CD8-positive, alpha-beta memory T cell (primary cell): Measurements from ENCODE around the gene FBF1. TPM values are rescaled to one million over a fixed set of nuclear protein-coding genes. Genes with fewer than 3 reads are reported as not detected.

Source experiments
- CTCF ChIA-PET: fragments of 350-600 bp; sonication (Branson Sonifier 250); formaldehyde crosslinking; loops from one replicate; lab custom pipeline; 2021; ENCODE audit warnings: antibody characterized with exemption; lab: Charles Lee
- POLR2A ChIA-PET: fragments of 350-600 bp; sonication (Branson Sonifier 250); formaldehyde crosslinking; loops from one replicate; lab custom pipeline; 2021; ENCODE audit warnings: antibody characterized with exemption; lab: Charles Lee
- DNase-seq, 5 donors: peaks; one replicate each; pipeline versions ENCODE4 v3.0.0 to v3.0.0-alpha.2; 2020 to 2022; ENCODE audit warnings: mixed read lengths in 1 of 5
- H3K27ac ChIP-seq: one replicate; pipeline ENCODE4 v1.7.0; 2013; ENCODE audit warnings: low read depth, mild to moderate bottlenecking, low read length, moderate library complexity
- H3K27me3 ChIP-seq: 2 replicates; pipeline ENCODE4 v1.7.0; 2013; ENCODE audit warnings: low read length, mild to moderate bottlenecking; ENCODE audit not compliant: insufficient read depth, poor library complexity, severe bottlenecking
- H3K36me3 ChIP-seq: 2 replicates; pipeline ENCODE4 v1.7.0; 2013; ENCODE audit warnings: mild to moderate bottlenecking, low read length, moderate library complexity; ENCODE audit not compliant: insufficient read depth
- H3K4me1 ChIP-seq: 2 replicates; pipeline ENCODE4 v1.7.0; 2013; ENCODE audit warnings: mild to moderate bottlenecking, low read length, moderate library complexity; ENCODE audit not compliant: insufficient read depth
- H3K4me3 ChIP-seq: 2 replicates; pipeline ENCODE4 v1.7.0; 2013; ENCODE audit warnings: mild to moderate bottlenecking, low read length
- H3K9me3 ChIP-seq: 2 replicates; pipeline ENCODE4 v1.7.0; 2013; ENCODE audit warnings: mild to moderate bottlenecking, low read length
- H3K27ac Mint-ChIP-seq, 8 donors: one replicate each; pipeline ENCODE4 v1.8.0; 2020 to 2021; ENCODE audit warnings: mixed read lengths in 8 of 8, mild to moderate bottlenecking in 6 of 8, inconsistent platforms in 3 of 8, moderate library complexity in 3 of 8
- H3K27me3 Mint-ChIP-seq, 2 donors: one replicate each; pipeline ENCODE4 v1.8.0; 2020 to 2021; ENCODE audit warnings: mixed read lengths in 2 of 2, mild to moderate bottlenecking in 1 of 2, moderate library complexity in 1 of 2
- H3K36me3 Mint-ChIP-seq, 3 donors: one replicate each; pipeline ENCODE4 v1.8.0; 2020 to 2021; ENCODE audit warnings: mixed read lengths in 3 of 3, inconsistent platforms in 1 of 3, mild to moderate bottlenecking in 1 of 3
- H3K4me1 Mint-ChIP-seq, 3 donors: one replicate each; pipeline ENCODE4 v1.8.0; 2020 to 2021; ENCODE audit warnings: mixed read lengths in 3 of 3, inconsistent platforms in 1 of 3, mild to moderate bottlenecking in 1 of 3
- H3K4me3 Mint-ChIP-seq, 7 donors: one replicate each; pipeline ENCODE4 v1.8.0; 2020 to 2021; ENCODE audit warnings: mixed read lengths in 7 of 7, mild to moderate bottlenecking in 6 of 7, moderate library complexity in 4 of 7, inconsistent platforms in 2 of 7
- H3K9me3 Mint-ChIP-seq, 5 donors: one replicate each; pipeline ENCODE4 v1.8.0; 2020 to 2022; ENCODE audit warnings: mixed read lengths in 5 of 5, mild to moderate bottlenecking in 3 of 5, moderate library complexity in 2 of 5, inconsistent platforms in 1 of 5
- polyA plus RNA-seq: library from polyadenylated mRNA; unstranded; fragments of 300-500 nt; fragmentation: Illumina TruSeq; gene quantifications from one replicate; pipeline ENCODE4 v1.2.3, GENCODE V29; 2021
- total RNA-seq, 2 experiments: library from RNA; stranded (reverse); gene quantifications; one replicate each; pipeline ENCODE4 v1.2.3, GENCODE V29; 2021

Gene FBF1, protein sequence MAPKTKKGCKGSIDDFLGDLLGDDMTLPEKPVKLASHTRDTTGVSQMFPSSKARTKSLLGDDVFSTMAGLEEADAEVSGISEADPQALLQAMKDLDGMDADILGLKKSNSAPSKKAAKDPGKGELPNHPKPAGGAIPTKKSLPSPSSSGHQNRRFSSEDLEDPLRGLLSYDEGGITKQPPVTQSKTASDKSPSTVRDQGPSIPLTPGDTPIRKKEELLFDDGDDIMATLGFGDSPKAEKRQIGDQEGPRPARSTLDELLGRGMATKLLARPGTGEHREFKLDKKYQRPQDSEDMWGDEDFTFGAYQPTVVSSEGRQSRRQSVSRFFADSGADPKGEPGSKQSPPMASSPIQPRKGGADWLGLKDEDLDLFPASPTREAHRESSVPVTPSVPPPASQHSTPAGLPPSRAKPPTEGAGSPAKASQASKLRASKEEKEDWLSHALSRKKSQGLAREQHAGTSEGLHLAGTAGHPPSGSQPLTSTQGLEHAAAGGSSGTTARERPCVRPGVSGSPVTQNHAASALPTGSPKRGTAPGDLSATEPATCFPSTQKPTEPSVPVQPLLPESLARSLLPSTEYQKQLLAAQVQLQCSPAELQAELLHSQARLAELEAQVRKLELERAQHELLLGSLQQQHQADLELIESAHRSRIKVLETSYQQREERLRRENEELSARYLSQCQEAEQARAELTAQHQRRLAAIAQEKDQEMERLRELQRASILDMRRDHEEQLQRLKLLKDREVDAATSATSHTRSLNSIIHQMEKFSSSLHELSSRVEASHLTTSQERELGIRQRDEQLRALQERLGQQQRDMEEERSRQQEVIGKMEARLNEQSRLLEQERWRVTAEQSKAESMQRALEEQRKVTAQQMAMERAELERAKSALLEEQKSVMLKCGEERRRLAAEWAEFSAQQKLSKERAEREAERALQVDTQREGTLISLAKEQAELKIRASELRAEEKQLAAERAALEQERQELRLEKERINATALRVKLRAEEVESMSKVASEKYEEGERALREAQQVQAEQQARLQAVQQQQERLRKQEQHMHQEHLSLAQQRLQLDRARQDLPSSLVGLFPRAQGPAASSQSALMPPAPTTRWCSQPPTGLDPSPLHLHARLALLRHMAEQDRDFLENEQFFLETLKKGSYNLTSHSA
- total RNA-seq (10 to 100 TPM; 22.6 to 23.8 TPM), polyA plus RNA-seq (5.7 TPM)

DNA sequence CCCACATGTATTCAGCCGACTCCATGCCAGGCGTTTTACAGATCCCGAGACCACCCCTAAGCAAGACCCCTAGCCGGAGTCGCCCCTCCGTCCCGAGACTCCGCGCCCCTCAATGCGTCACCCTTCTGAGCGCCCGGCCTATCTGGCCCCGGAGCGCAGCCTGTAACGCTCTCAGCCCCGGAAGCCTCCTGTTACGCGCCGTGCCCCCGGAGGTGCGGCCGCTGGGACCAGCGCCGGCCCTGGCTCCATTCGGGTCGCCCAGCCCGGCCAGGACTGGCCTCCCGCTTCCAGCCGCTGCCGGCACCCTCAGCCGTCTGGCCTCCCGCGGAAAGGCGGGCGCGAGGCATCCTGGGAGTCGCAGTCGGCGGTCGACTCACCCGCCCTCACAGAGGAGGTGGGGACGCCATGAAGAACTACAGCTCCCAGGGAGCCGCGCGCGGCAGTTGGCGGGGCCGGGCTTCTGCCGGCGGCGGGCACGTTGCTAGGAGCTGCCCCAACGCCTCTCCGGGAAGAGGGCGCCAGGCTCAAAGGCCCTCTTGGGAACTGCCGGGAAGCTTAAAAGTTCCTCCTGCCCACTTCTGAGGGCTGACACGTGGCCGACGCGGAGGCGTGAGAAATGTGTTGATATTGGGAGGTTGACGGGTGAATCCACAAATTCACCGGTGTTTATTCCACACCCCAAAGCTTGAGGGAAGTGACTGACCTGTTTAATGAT lies at the start of gene FBF1:
Gene FBF1, minus strand, starts transcription at position 316 of the 715 bp plus-strand sequence. CDS start 2,893 bp downstream, outside the sequence.
- peak within 1 kb of the TSS in 7 of 8 donors; percentile 71 to 93 (median 90) for H3K27ac Mint-ChIP-seq
- CTCF ChIA-PET: interaction anchor here (0.5 to 1.5 kb wide), 3 partner anchors 65 to 156 kb away, joined by 3 read pairs; no protein-coding TSS in a partner anchor
- Histone ChIP-seq H3K4me3 (peak within 1 kb of the TSS; percentile 87), H3K36me3 (no peaks in the 10 kb centered on the region), H3K4me1 (peaks cover 10% of the 10 kb centered on the region), H3K27me3 (no peaks in the 10 kb centered on the region), H3K9me3 (no peaks in the 10 kb centered on the region), H3K27ac (peak within 1 kb of the TSS; percentile 83)
- DNase-seq: peak; percentile 80 to 91 (median 83)
- POLR2A ChIA-PET: interaction anchor here (0.7 to 1.0 kb wide), 2 partner anchors 37 to 120 kb away, joined by 4 read pairs; no protein-coding TSS in a partner anchor
- peak within 1 kb of the TSS; percentile 88 to 96 (median 90) for H3K4me3 Mint-ChIP-seq
- peaks cover 0 to 10% (median 0%) of the 10 kb centered on the region in 3 donors for H3K36me3 Mint-ChIP-seq
- no peaks in the 10 kb centered on the region for H3K9me3 Mint-ChIP-seq
- no peaks in the 10 kb centered on the region for H3K27me3 Mint-ChIP-seq
- H3K4me1 Mint-ChIP-seq: peaks cover 9 to 18% (median 10%) of the 10 kb centered on the region in 3 donors

DNA sequence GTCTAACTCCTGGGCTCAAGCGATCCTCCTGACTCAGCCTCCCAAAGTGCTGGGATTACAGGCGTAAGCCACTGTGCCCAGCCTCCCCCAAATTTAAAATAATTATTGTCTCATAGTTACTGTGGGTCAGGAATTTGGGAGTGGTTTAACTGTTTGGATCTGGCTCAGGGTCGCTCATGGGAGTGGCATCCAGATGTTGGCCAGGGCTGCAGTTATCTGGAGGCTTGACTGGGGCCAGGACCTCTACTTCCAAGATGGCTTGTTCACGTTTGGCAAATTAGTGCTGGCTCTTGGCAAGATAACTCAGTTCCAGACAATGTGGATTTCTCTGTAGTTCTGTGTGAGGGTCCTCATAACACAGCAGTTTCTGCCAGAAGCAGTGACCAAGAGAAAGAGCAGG lies 46.2 kb upstream of the FBF1 start:
- Mint-ChIP-seq H3K4me1 (peaks cover 0 to 2% (median 0%) of the 10 kb centered on the region in 3 donors), H3K36me3 (peaks cover 0 to 18% (median 3%) of the 10 kb centered on the region in 3 donors), H3K4me3 (no peak overlapping the region), H3K9me3 (no peaks in the 10 kb centered on the region), H3K27me3 (peaks cover 0 to 1% of the 10 kb centered on the region in 2 donors), H3K27ac (no peak overlapping the region)
- ChIA-PET CTCF (interaction anchor here (0.5 kb wide), 1 partner anchor 32 kb away, joined by 3 read pairs; no protein-coding TSS in a partner anchor), POLR2A (no interaction called here)
- H3K27ac ChIP-seq: no peak overlapping the region
- no peak overlapping the region for H3K4me3 ChIP-seq
- no peaks in the 10 kb centered on the region for H3K36me3 ChIP-seq
- H3K9me3 ChIP-seq: no peaks in the 10 kb centered on the region
- no peaks in the 10 kb centered on the region for H3K4me1 ChIP-seq
- H3K27me3 ChIP-seq: no peaks in the 10 kb centered on the region
- no peak for DNase-seq

DNA sequence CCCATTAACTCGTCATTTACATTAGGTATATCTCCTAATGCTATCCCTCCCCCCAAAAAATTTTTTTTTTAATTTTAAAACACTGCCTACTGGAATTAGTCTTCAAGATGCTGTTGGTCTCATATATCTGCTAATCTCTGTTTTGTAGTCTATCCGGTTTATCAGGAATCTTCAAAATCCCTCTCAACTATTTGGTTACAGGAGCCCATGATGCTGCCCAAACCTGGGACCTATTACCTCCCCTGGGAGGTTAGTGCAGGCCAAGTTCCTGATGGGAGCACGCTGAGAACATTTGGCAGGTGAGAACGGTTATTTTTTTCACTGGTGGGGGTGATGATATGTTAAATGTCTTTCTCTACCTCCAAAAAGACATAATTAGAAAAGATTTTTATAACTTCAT lies 45.1 kb upstream of the FBF1 start:
- Mint-ChIP-seq H3K27ac (no peak overlapping the region), H3K9me3 (no peaks in the 10 kb centered on the region), H3K36me3 (peaks cover 0 to 9% (median 0%) of the 10 kb centered on the region in 3 donors), H3K4me1 (peaks cover 0 to 3% (median under 1%) of the 10 kb centered on the region in 3 donors), H3K27me3 (peaks cover 0 to 1% of the 10 kb centered on the region in 2 donors), H3K4me3 (no peak overlapping the region)
- Histone ChIP-seq H3K27ac (no peak overlapping the region), H3K4me1 (peaks cover 3% of the 10 kb centered on the region), H3K27me3 (no peaks in the 10 kb centered on the region), H3K9me3 (no peaks in the 10 kb centered on the region), H3K36me3 (no peaks in the 10 kb centered on the region), H3K4me3 (no peak overlapping the region)
- ChIA-PET POLR2A (no interaction called here), CTCF (no interaction called here)
- no peak for DNase-seq

DNA sequence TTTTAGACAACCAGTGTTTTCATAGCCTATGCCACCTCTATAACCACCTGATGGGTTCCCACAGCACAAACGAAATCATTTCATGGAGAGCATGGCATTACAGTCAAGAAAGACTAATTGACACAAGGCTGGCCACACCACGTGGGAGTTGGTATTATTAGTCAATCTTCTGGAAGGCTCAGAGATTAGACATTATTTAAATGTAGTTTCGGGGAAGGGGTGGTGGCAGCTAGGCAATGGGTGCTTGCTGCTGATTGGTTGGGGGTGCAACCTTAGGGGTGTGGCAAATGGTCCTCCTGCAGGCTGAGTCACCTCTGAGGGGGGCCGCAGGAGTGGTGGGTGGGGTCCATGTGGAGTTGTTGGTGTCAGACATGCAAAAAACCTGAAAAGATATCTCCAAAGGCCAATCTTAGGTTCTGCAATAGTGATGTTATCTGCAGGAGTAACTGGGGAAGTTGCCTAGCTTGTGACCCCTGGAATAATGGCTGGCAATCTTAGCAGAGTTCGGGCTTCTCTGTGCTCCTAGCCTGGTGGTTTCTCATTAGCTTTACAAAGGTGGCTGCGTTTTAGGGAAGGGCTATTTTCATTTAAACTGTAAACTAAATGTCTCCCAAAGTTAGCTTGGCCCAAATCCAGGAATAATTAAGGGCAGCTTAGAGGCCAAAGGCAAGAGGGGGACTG lies 42.8 kb upstream of the FBF1 start:
- Mint-ChIP-seq H3K4me1 (peaks cover 11 to 16% (median 14%) of the 10 kb centered on the region in 3 donors), H3K9me3 (no peaks in the 10 kb centered on the region), H3K36me3 (peaks cover 0 to 17% (median 0%) of the 10 kb centered on the region in 3 donors), H3K27me3 (peaks cover 0 to 1% of the 10 kb centered on the region in 2 donors), H3K27ac (peak overlapping the region in 2 of 8 donors; percentile 12 to 57), H3K4me3 (no peak overlapping the region)
- no peak for DNase-seq
- Histone ChIP-seq H3K27ac (no peak overlapping the region), H3K36me3 (no peaks in the 10 kb centered on the region), H3K27me3 (no peaks in the 10 kb centered on the region), H3K4me1 (peaks cover 15% of the 10 kb centered on the region), H3K4me3 (no peak overlapping the region), H3K9me3 (no peaks in the 10 kb centered on the region)
- CTCF ChIA-PET: interaction anchor here (1.4 kb wide), 1 partner anchor 14 kb away, joined by 6 read pairs; no protein-coding TSS in a partner anchor
- POLR2A ChIA-PET: no interaction called here

DNA sequence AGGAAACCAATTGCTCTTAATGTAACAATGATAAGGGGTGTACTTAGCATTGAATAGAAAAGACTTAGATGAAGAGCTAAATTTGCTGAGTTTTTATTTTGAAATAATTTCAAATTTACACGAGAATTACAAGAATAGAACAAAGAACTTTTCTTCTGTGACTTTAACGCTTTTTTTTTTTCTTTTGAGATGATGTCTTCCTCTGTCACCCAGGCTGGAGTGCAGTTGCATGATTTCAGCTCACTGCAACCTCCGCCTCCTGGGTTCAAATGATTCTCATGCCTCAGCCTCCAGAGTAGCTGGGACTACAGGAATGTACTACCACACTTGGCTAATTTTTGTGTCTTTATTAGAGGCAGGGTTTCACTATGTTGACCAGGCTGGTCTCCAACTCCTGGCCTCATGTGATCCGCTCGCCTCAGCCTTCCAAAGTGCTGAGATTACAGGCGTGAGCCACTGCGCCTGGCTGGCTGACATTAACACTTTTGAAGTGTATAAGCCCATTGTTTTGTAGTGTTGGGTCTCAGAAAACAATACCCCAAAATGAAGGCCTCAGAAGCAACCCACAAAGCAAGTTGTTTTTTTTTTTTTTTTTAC lies 40.3 kb upstream of the FBF1 start:
- Mint-ChIP-seq H3K36me3 (peaks cover 0 to 23% (median 0%) of the 10 kb centered on the region in 3 donors), H3K9me3 (no peaks in the 10 kb centered on the region), H3K4me3 (peak overlapping the region; percentile 54 to 99 (median 96)), H3K27me3 (peaks cover 0 to 1% of the 10 kb centered on the region in 2 donors), H3K4me1 (peaks cover 26 to 41% (median 35%) of the 10 kb centered on the region in 3 donors), H3K27ac (peak overlapping the region in 7 of 8 donors; percentile 48 to 99 (median 78))
- Histone ChIP-seq H3K36me3 (no peaks in the 10 kb centered on the region), H3K27me3 (no peaks in the 10 kb centered on the region), H3K9me3 (no peaks in the 10 kb centered on the region), H3K4me1 (peaks cover 24% of the 10 kb centered on the region), H3K4me3 (no peak overlapping the region), H3K27ac (no peak overlapping the region)
- CTCF ChIA-PET: interaction anchor here (0.7 to 1.4 kb wide), 5 partner anchors 16 to 120 kb away, joined by 3 to 6 read pairs (median 4); partner anchors contain the start of genes CDK3 and MRPL38
- POLR2A ChIA-PET: interaction anchor here (0.6 to 1.1 kb wide), 6 partner anchors 53 to 757 kb away, joined by 3 to 7 read pairs (median 3); no protein-coding TSS in a partner anchor
- no peak for DNase-seq

DNA sequence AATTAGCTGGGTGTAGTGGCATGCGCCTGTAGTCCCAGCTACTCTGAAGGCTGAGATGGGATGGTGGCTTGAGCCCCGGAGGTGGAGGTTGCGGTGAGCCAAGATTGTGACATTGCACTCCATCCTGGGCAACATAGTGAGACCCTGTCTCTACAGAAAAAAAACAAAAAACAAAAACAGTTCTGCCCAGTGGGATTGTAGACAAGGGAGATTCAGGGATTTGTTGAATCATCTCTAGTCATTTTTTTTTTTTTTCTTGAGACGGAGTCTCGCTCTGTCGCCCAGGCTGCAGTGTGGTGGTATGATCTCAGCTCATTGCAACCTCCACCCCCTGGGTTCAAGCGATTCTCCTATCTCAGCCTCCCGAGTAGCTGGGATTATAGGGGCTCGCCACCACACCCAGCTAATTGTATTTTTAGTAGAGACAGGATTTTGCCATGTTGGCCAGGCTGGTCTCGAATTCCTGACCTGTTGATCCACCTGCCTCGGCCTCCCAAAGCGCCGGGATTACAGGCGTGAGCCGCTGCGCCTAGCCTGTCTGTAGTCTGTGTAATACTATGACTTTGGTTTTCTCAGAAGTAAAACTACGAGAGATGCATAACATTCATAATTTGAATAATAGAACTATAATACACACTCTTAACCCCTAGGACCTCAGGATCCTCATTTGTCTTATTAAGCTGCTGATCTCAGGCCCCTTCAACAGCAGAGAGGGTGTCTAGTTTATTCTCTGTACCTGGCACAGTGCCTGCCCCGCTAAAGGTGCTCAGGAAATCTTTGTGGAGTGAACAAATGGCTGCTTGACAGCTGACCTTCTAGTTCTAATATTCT lies 39.6 kb upstream of the FBF1 start:
- Mint-ChIP-seq H3K27me3 (peaks cover 0 to 1% of the 10 kb centered on the region in 2 donors), H3K27ac (peak overlapping the region; percentile 99 to 100 (median 100)), H3K4me3 (peak overlapping the region; percentile 96 to 100 (median 99)), H3K36me3 (peaks cover 0 to 24% (median 0%) of the 10 kb centered on the region in 3 donors), H3K9me3 (no peaks in the 10 kb centered on the region), H3K4me1 (peaks cover 32 to 48% (median 42%) of the 10 kb centered on the region in 3 donors)
- H3K4me3 ChIP-seq: peak overlapping the region; percentile 84
- peak overlapping the region; percentile 95 for H3K27ac ChIP-seq
- no peak for DNase-seq
- POLR2A ChIA-PET: interaction anchor here (0.6 to 1.1 kb wide), 9 partner anchors 49 to 758 kb away, joined by 3 to 7 read pairs (median 3); partner anchors contain the start of gene SRP68
- CTCF ChIA-PET: interaction anchor here (0.7 to 1.4 kb wide), 5 partner anchors 17 to 119 kb away, joined by 3 to 6 read pairs (median 4); partner anchors contain the start of genes CDK3 and MRPL38
- no peaks in the 10 kb centered on the region for H3K9me3 ChIP-seq
- no peaks in the 10 kb centered on the region for H3K36me3 ChIP-seq
- H3K4me1 ChIP-seq: peaks cover 31% of the 10 kb centered on the region
- no peaks in the 10 kb centered on the region for H3K27me3 ChIP-seq
